ENCODE results near the gene ACSF2.

The ACSF2 gene

GRCh38 chr17:50479522-50480141 is 53.6 kb downstream of the ACSF2 start:
- DNase-seq: no peak

GRCh38 chr17:50480142-50480764 is 54.2 kb downstream of the ACSF2 start:
- no peak for DNase-seq

- DNase-seq: no peak
Observed at GRCh38 chr17:50480854-50481490, 55.0 kb downstream of the ACSF2 start.

GRCh38 chr17:50481648-50482047 is 55.6 kb downstream of the ACSF2 start:
- DNase-seq: no peak

- DNase-seq: no peak
Observed at GRCh38 chr17:50482110-50482509, 56.1 kb downstream of the ACSF2 start.

- DNase-seq: no peak
Observed at GRCh38 chr17:50482516-50482915, 56.5 kb downstream of the ACSF2 start.

GRCh38 chr17:50483266-50483665 is 57.2 kb downstream of the ACSF2 start:
- DNase-seq: no peak

- DNase-seq: no peak
Observed at GRCh38 chr17:50484386-50485155, 58.6 kb downstream of the ACSF2 start.

GRCh38 chr17:50487213-50488096 is 61.4 kb downstream of the ACSF2 start:
- DNase-seq: no peak

GRCh38 chr17:50488880-50489279 is 62.9 kb downstream of the ACSF2 start:
- no peak for DNase-seq

GRCh38 chr17:50491505-50491904 is 65.5 kb downstream of the ACSF2 start:
- DNase-seq: no peak

- DNase-seq: no peak
Observed at GRCh38 chr17:50492214-50492613, 66.2 kb downstream of the ACSF2 start.

- no peak for DNase-seq
Observed at GRCh38 chr17:50493744-50494143, 67.7 kb downstream of the ACSF2 start.

- DNase-seq: no peak
Observed at GRCh38 chr17:50495217-50495823, 69.3 kb downstream of the ACSF2 start.

- no peak for DNase-seq
Observed at GRCh38 chr17:50495918-50496317, 69.9 kb downstream of the ACSF2 start.

- DNase-seq: no peak
Observed at GRCh38 chr17:50498021-50498874, 72.2 kb downstream of the ACSF2 start.

GRCh38 chr17:50499270-50499669 is 73.3 kb downstream of the ACSF2 start:
- DNase-seq: no peak

GRCh38 chr17:50499721-50500120 is 73.7 kb downstream of the ACSF2 start:
- DNase-seq: no peak

- no peak for DNase-seq
Observed at GRCh38 chr17:50501054-50501453, 75.0 kb downstream of the ACSF2 start.

- no peak for DNase-seq
Observed at GRCh38 chr17:50502301-50502990, 76.4 kb downstream of the ACSF2 start.
